B cell (primary cell): ENCODE measurements around the gene TBC1D14. TPM values are rescaled to one million over a fixed set of nuclear protein-coding genes. Genes with fewer than 3 reads are reported as not detected.

Experiments used
- ATAC-seq: fragments of 200-7000 bp; cut with Tn5 transposase; one replicate; pipeline ENCODE4 v1.10.0; 2021; ENCODE audit warnings: low read depth, mild to moderate bottlenecking, moderate number of reproducible peaks, moderate library complexity
- CTCF ChIA-PET: fragments of 350-600 bp; sonication (Branson Sonifier 250); formaldehyde crosslinking; loops from one replicate; lab custom pipeline; 2021; ENCODE audit warnings: antibody characterized with exemption, inconsistent platforms; lab: Charles Lee
- POLR2A ChIA-PET: fragments of 350-600 bp; sonication (Branson Sonifier 250); formaldehyde crosslinking; loops from one replicate; lab custom pipeline; 2021; ENCODE audit warnings: antibody characterized with exemption; lab: Charles Lee
- DNase-seq: peaks from one replicate; pipeline ENCODE4 v3.0.0; 2013
- H2AFZ ChIP-seq: 2 replicates; pipeline ENCODE4 v1.6.1; 2012; ENCODE audit warnings: mild to moderate bottlenecking, low read depth, low read length; ENCODE audit not compliant: insufficient read depth, poor library complexity, severe bottlenecking
- H3K27ac ChIP-seq, 2 donors: 1 replicate in 1 of 2; 2 replicates in 1 of 2; pipeline ENCODE4 v1.5.1; 2012 to 2013; ENCODE audit warnings: low read length in 2 of 2, mild to moderate bottlenecking in 2 of 2, moderate library complexity in 1 of 2
- H3K27me3 ChIP-seq, 4 experiments: fragments of 200-600 bp in 1 of 4; sonication (generic) in 1 of 4; replicated peaks in 1 of 4; 1 replicate in 2 of 4; 2 replicates in 2 of 4; pipeline versions ENCODE4 v1.6.1 to v1.7.0; 2013 to 2016; ENCODE audit warnings: low read length in 3 of 4, mild to moderate bottlenecking in 2 of 4, mixed read lengths in 1 of 4, moderate library complexity in 1 of 4; ENCODE audit not compliant: insufficient read depth in 4 of 4, control insufficient read depth in 3 of 4; ENCODE audit errors: control extremely low read depth in 1 of 4
- H3K36me3 ChIP-seq, 2 experiments: replicated peaks in 1 of 2; 1 replicate in 1 of 2; 2 replicates in 1 of 2; pipeline versions ENCODE4 v1.6.1 to v1.7.1; 2013; ENCODE audit warnings: low read length in 1 of 2; ENCODE audit not compliant: insufficient read depth in 2 of 2, control insufficient read depth in 1 of 2; ENCODE audit errors: control extremely low read depth in 1 of 2, extremely low read depth in 1 of 2
- H3K4me1 ChIP-seq, 2 donors: fragments of 200-600 bp in 1 of 2; sonication (generic) in 1 of 2; 1 replicate in 1 of 2; 2 replicates in 1 of 2; pipeline versions ENCODE4 v1.5.1 to v1.6.1; 2013 to 2017; ENCODE audit warnings: low read length in 2 of 2; ENCODE audit not compliant: control insufficient read depth in 2 of 2, insufficient read depth in 2 of 2
- H3K4me2 ChIP-seq: replicated peaks from 2 replicates; pipeline ENCODE3; 2012; ENCODE audit warnings: mild to moderate bottlenecking, low read depth, low read length; ENCODE audit not compliant: poor library complexity, severe bottlenecking
- H3K4me3 ChIP-seq, 5 experiments: fragments of 200-600 bp in 1 of 5; sonication (generic) in 1 of 5; 1 replicate in 3 of 5; 2 replicates in 2 of 5; pipeline versions ENCODE4 v1.5.1 to v1.7.0; 2011 to 2016; ENCODE audit warnings: low read length in 4 of 5, mild to moderate bottlenecking in 4 of 5, low read depth in 2 of 5, control low read depth in 1 of 5, moderate library complexity in 1 of 5; ENCODE audit not compliant: insufficient read depth in 1 of 5; ENCODE audit errors: control extremely low read depth in 1 of 5, extremely low read depth in 1 of 5
- H3K79me2 ChIP-seq: fragments of 200-600 bp; sonication (generic); one replicate; pipeline ENCODE4 v1.6.0; 2016; ENCODE audit warnings: low read length; ENCODE audit not compliant: control insufficient read depth, insufficient read depth
- H3K9ac ChIP-seq: fragments of 200-600 bp; sonication (generic); 2 replicates; pipeline ENCODE4 v1.6.1; 2017; ENCODE audit warnings: mild to moderate bottlenecking, low read length, moderate library complexity
- H3K9me3 ChIP-seq, 3 donors: one replicate each; pipeline versions ENCODE4 v1.6.1 to v1.7.1; 2013; ENCODE audit warnings: low read length in 2 of 3; ENCODE audit not compliant: control insufficient read depth in 2 of 3, insufficient read depth in 1 of 3; ENCODE audit errors: control extremely low read depth in 1 of 3
- H4K20me1 ChIP-seq: 2 replicates; pipeline ENCODE4 v1.6.0; 2012; ENCODE audit warnings: mild to moderate bottlenecking, low read length; ENCODE audit not compliant: insufficient read depth, control insufficient read depth, poor library complexity, severe bottlenecking
- H3K27ac Mint-ChIP-seq: one replicate; pipeline ENCODE4 v1.8.0; 2021; ENCODE audit warnings: mixed read lengths
- H3K27me3 Mint-ChIP-seq: one replicate; pipeline ENCODE4 v1.8.0; 2021; ENCODE audit warnings: mixed read lengths
- H3K4me1 Mint-ChIP-seq: one replicate; pipeline ENCODE4 v1.8.0; 2021; ENCODE audit warnings: mixed read lengths
- H3K4me3 Mint-ChIP-seq: one replicate; pipeline ENCODE4 v1.8.0; 2021; ENCODE audit warnings: mixed read lengths
- H3K9me3 Mint-ChIP-seq: one replicate; pipeline ENCODE4 v1.8.0; 2022; ENCODE audit warnings: mixed read lengths; ENCODE audit not compliant: insufficient read depth
- EZH2 ChIP-seq: IDR thresholded peaks from 2 replicates; pipeline ENCODE4 v1.6.1; 2012; ENCODE audit warnings: borderline replicate concordance, low read depth, mild to moderate bottlenecking, moderate library complexity, low read length; ENCODE audit not compliant: insufficient read depth, poor library complexity, severe bottlenecking
- WGBS: methylation state at CpG from one replicate; pipeline ENCODE4 v1.1.5; 2013; ENCODE audit warnings: missing lambda C conversion rate; ENCODE audit not compliant: insufficient coverage; 5-methylcytosine and 5-hydroxymethylcytosine counted together
- intact Hi-C: fragments of 100-400 bp; cut with micrococcal nuclease; formaldehyde crosslinking; loops from one replicate; pipeline ENCODE4 v1.10.0; 2022
- polyA plus RNA-seq: library from polyadenylated mRNA; depleted of rRNA; stranded (reverse); fragments of >200 nt; gene quantifications from 2 replicates; pipeline ENCODE4 v1.2.3, GENCODE V29; 2012
- total RNA-seq, 2 donors: library from RNA; stranded (reverse); fragments of 120-200 nt in 1 of 2; gene quantifications; 1 replicate in 1 of 2; 2 replicates in 1 of 2; pipeline versions ENCODE4 v1.2.3 to v1.2.4, GENCODE V29; 2013 to 2022
- TF ChIP-seq, protein P1 (sequence below): fragments of 200-600 bp; IDR thresholded peaks from one replicate; pipeline ENCODE4 v1.8.0; 2022; ENCODE audit warnings: antibody characterized with exemption, mild to moderate bottlenecking

TBC1D14 gene
- total and polyA plus RNA-seq, 2 donors (not counting 1 experiment from before 2014, with no cell fraction given): 21.9 to 42.0 TPM

DNA sequence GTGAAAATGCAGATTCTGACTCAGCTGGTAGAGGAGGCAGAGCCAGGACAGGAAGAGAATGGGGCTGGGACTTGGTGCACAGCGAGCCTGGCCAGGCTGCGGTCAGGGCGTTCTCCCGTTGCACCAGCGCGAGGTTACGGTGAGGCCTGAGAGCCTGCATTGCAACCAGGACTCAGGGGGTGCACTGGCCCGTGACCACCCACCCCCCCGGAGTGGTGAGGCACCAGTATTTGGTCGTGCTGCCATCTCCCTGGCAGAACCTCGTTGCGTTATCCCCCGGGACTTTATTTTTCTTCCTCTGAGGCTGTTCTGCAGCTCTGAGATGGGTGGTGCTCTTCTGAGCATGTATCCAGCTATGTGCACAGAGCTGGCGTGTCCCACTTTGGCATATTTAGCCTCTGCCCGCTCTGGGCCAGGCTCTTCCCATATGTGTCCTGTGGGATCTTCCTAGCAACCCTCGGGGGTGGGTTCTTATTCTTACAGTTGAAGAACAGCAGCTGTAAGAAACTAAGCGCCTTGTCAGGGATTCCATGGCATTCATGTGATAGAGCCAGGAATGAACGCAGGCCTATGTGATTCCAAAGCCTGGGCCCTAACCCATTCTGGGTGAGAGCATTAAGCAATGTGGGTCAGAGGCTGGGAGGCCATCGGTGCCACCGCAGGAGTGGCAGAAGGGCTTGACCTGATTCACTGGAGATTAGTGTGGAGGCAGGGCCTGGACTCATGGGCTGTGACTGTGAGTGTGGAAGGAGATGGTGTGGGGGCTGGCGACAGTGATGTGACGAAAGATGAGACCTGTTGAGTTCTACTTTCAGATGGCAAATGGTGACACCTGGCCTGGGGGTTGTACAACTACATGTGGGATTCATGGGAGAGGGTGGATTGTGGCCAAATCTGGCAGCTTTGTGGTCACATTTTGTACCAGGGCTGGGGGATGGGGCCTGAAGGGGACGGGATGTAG is 136.6 kb downstream of the TBC1D14 start:
- ChIA-PET CTCF (interaction anchor here (1.0 to 9.5 kb wide), 3 partner anchors 20 to 173 kb away, joined by 3 to 164 read pairs (median 5); partner anchors contain the start of gene GRPEL1), POLR2A (interaction anchor here (1.5 kb wide), 1 partner anchor 21 kb away, joined by 9 read pairs; the partner anchor contains the start of gene GRPEL1)
- peak overlapping the region; percentile 82 for H3K4me2 ChIP-seq
- Mint-ChIP-seq H3K27ac (peak overlapping the region; percentile 17), H3K4me3 (peak overlapping the region; percentile 91), H3K27me3 (no peaks in the 10 kb centered on the region), H3K9me3 (no peaks in the 10 kb centered on the region), H3K4me1 (peaks cover 63% of the 10 kb centered on the region)
- no peak for DNase-seq
- peak overlapping the region; percentile 9 for H3K9ac ChIP-seq
- peaks cover 76% of the 10 kb centered on the region for H4K20me1 ChIP-seq
- H3K79me2 ChIP-seq: peaks cover 78% of the 10 kb centered on the region
- intact Hi-C loops: no loop called here
- no peak for ATAC-seq
- peaks cover 1 to 9% of the 10 kb centered on the region in 2 experiments for H3K36me3 ChIP-seq
- no peak overlapping the region for H2AFZ ChIP-seq
- no peaks in the 10 kb centered on the region for H3K9me3 ChIP-seq
- TF ChIP-seq, protein P1, sequence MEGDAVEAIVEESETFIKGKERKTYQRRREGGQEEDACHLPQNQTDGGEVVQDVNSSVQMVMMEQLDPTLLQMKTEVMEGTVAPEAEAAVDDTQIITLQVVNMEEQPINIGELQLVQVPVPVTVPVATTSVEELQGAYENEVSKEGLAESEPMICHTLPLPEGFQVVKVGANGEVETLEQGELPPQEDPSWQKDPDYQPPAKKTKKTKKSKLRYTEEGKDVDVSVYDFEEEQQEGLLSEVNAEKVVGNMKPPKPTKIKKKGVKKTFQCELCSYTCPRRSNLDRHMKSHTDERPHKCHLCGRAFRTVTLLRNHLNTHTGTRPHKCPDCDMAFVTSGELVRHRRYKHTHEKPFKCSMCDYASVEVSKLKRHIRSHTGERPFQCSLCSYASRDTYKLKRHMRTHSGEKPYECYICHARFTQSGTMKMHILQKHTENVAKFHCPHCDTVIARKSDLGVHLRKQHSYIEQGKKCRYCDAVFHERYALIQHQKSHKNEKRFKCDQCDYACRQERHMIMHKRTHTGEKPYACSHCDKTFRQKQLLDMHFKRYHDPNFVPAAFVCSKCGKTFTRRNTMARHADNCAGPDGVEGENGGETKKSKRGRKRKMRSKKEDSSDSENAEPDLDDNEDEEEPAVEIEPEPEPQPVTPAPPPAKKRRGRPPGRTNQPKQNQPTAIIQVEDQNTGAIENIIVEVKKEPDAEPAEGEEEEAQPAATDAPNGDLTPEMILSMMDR: no peak
- no peak for TF ChIP-seq EZH2
- H3K27me3 ChIP-seq: no peaks in the 10 kb centered on the region
- H3K27ac ChIP-seq: no peak overlapping the region
- WGBS: 54% methylated on average over 23 of the region's 23 CpGs
- no peak overlapping the region for H3K4me3 ChIP-seq
- peaks cover 31 to 48% of the 10 kb centered on the region in 2 donors for H3K4me1 ChIP-seq
